ENCODE data around the gene FLII.

FLII gene

DNA sequence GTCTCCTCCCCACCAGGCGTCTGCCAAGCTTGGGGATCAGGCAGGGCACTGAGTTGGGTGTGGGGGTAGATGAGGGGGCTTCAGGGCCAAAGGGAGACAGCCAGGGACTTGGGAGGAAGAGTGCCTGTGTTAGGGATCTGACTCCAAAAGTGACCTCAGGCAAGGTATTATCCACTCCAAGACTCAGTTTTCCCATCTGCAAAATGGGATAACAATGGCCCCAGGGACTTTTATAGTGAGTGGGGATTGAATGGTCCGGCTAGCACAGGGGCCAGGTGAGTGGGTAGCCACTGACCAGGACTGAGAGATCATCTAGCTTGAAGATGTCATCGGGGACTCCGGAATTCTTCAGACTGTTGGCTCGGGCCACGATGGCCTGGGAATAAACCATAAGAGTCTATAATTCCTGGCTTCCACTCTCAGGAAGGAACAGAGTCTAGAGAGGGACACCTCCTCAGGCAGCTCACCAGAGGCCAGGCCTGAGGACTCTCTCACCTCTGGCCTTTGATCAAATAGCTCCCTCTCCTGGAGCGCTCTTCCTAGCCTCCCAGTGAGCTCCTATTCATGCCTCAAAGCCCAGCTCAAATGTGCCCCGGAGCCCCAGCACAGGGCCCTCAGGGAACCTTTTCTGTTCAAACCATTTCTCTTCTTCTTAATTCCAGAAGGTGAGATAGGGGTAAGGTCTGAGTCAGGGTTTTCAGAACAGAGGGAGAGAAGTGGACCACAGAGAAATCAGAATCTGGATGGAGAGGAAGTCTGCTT is 3.5 kb downstream of the FLII start:
- H3K4me3 ChIP-seq (ENCODE audit: low read depth, low read length): no peak overlapping the region
- TF ChIP-seq, protein P1, sequence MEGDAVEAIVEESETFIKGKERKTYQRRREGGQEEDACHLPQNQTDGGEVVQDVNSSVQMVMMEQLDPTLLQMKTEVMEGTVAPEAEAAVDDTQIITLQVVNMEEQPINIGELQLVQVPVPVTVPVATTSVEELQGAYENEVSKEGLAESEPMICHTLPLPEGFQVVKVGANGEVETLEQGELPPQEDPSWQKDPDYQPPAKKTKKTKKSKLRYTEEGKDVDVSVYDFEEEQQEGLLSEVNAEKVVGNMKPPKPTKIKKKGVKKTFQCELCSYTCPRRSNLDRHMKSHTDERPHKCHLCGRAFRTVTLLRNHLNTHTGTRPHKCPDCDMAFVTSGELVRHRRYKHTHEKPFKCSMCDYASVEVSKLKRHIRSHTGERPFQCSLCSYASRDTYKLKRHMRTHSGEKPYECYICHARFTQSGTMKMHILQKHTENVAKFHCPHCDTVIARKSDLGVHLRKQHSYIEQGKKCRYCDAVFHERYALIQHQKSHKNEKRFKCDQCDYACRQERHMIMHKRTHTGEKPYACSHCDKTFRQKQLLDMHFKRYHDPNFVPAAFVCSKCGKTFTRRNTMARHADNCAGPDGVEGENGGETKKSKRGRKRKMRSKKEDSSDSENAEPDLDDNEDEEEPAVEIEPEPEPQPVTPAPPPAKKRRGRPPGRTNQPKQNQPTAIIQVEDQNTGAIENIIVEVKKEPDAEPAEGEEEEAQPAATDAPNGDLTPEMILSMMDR (IDR thresholded peaks at IDR 0.05; ENCODE audit: insufficient read depth, low read depth, low read length, missing control alignments): no peak
- DNase-seq (ENCODE audit: low read depth): no peak

DNA sequence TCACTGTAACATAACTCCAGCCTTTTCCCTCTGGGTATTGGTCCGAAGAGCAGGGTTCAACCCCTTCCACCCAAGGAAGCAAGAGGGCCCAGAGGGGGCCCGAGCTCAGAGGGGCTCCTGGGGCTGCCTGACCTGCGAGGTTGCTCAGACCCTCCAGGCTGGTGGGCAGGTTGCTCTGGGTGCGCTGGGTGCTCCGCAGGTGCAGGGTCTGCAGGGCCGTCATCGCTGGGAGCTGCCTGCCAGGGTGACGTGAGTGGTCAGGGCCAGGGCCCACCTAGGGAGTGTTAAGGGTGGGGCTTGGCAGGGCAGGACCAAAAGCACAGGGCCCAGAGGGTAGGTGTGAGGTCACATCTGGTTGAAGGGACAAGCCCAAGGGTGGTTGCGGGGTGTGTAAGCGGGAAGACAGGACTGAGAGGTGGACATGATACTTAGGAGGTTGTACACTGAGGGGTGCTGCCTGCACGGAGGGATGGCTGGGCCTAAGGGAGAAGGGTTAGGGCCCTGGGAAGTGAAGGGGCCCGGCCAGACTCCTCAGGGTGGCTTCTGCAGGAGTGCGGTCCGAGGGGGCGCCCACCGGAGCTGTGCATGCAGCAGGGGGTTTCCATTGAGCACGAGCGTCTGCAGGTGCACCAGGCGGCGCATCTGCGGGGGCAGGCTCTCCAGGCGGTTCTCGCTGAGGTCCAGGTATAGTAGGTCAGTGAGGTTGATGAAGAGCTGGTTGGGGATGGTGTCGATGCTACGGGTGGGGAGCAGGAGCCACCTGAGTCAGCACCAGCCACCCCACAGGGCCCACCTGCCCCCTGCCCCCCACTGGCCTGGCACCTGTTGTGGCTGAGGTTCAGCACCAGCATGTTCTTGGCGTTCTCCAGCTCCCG is 4.4 kb downstream of the FLII start:
- DNase-seq (ENCODE audit: low read depth): no peak
- TF ChIP-seq, protein P1 (IDR thresholded peaks at IDR 0.05; ENCODE audit: insufficient read depth, low read depth, low read length, missing control alignments): no peak
- no peak overlapping the region for H3K4me3 ChIP-seq (ENCODE audit: low read depth, low read length)

DNA sequence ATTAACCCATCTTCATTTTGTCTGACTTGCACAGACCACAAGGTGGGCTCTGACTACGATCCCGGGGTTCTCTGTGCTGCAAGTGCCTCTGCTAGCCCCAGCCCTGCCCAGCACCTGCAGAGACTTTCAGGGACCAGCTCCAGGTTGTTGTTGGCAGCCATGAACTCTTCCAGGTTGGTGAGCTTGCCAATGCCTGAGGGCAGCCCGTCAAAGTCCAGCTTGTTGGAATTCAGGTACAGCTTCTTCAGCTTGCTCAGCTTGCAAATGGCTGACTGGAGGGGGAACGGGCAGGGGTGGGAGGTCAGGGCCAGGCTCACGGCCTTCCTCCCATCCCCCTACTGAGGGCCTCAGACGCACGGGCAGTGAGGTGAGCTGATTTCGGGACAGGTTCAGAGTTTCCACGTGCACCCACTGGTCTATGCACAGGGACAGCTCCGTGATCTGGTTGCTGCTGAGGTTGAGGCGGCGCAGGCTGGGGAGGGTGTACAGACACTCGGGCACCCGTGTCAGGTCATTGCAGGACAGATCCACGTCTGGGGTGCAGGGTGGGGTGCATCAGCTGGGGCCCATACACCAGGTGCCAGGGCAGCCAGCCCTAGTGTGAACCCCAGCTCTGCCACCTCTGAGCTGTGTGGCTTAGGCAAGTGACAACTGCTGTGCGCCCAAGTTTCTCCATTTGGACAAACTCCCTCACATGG is 5.2 kb downstream of the FLII start:
- DNase-seq (ENCODE audit: low read depth): no peak
- TF ChIP-seq, protein P1 (IDR thresholded peaks at IDR 0.05; ENCODE audit: insufficient read depth, low read depth, low read length, missing control alignments): no peak
- H3K4me3 ChIP-seq (ENCODE audit: low read depth, low read length): no peak overlapping the region

DNA sequence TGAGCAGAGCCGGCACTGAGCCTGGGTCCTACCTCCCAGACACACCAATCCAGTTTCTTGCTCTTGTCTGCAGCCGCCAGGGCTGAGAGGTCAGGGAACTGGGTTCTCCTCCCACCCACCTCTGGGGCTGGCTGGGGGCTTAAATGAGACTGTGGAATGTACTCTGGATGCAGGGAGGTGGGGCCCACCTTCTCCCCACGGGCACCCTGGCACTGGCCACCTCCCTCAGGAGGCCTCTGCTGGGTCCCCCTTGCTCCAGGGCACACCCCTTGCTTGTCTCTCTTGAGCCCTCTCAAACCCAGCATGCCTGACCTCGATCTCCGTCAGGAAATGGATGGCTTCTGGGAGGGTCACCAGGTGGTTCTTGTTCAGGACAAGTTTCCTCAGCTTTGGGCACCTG is 6.4 kb downstream of the FLII start:
- TF ChIP-seq, protein P1 (IDR thresholded peaks at IDR 0.05; ENCODE audit: insufficient read depth, low read depth, low read length, missing control alignments): no peak
- no peak for DNase-seq (ENCODE audit: low read depth)
- no peak overlapping the region for H3K4me3 ChIP-seq (ENCODE audit: low read depth, low read length)

DNA sequence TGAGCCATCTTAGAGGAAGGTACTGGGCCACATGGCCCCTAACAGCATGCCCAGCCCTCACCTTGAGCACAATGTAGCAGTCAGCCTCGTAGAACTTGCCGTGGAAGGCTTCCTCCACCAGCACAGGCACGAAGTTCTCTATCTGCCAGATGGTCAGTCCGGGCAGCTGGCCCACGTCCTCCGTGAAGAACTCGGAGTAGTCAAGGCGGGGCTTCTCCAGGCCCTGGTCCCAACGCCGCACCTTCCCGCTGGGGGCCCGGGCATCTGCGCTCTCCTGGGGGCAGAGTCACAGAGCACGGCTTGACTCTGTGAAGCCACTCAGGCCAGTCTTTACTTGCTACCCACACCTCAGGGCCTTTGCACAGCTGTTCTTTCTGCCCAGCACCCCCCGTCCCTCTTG is 7.3 kb downstream of the FLII start:
- no peak for DNase-seq (ENCODE audit: low read depth)
- H3K4me3 ChIP-seq (ENCODE audit: low read depth, low read length): no peak overlapping the region
- TF ChIP-seq, protein P1 (IDR thresholded peaks at IDR 0.05; ENCODE audit: insufficient read depth, low read depth, low read length, missing control alignments): no peak

DNA sequence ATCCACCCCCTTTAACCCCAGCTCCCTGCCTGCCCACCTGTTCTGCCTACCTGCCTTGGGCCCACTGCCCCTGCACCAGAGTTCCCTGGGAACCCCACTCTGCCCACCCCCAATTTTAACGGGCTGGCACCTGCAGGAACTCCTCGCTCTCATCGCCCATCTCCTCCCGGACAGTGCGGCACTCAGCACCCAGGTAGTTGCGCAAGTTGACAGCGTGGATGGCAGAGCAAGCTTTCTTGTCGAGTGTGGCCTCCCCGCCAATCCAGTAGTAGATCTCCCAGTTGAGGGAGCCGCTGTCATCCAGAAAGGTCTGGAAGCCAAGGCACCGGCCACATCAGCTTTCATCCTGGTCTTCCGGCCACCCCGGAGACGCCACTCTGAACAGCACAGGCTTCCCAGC is 7.8 kb downstream of the FLII start:
- TF ChIP-seq, protein P1 (IDR thresholded peaks at IDR 0.05; ENCODE audit: insufficient read depth, low read depth, low read length, missing control alignments): no peak
- H3K4me3 ChIP-seq (ENCODE audit: low read depth, low read length): no peak overlapping the region
- no peak for DNase-seq (ENCODE audit: low read depth)
